Smooth muscle cell of the brain vasculature (primary cell): ENCODE measurements around the gene FRMPD4.
"Not testable (repeated sequence)": the region's sequence is repeated elsewhere in the genome, so short reads cannot be mapped to it uniquely, and the experiment has no call there.

Source experiments
- DNase-seq: peaks from one replicate; pipeline ENCODE4 v3.0.0-alpha.2; 2012; ENCODE audit warnings: low read depth, low spot score

Gene FRMPD4

GRCh38 chrX:12515384-12515783, 377.1 kb downstream of the FRMPD4 start:
- not testable (repeated sequence) for DNase-seq

GRCh38 chrX:12526306-12526705, 388.0 kb downstream of the FRMPD4 start:
- no peak for DNase-seq

GRCh38 chrX:12538096-12538495, 399.8 kb downstream of the FRMPD4 start:
- not testable (repeated sequence) for DNase-seq

GRCh38 chrX:12542251-12542650, 404.0 kb downstream of the FRMPD4 start:
- not testable (repeated sequence) for DNase-seq

DNA sequence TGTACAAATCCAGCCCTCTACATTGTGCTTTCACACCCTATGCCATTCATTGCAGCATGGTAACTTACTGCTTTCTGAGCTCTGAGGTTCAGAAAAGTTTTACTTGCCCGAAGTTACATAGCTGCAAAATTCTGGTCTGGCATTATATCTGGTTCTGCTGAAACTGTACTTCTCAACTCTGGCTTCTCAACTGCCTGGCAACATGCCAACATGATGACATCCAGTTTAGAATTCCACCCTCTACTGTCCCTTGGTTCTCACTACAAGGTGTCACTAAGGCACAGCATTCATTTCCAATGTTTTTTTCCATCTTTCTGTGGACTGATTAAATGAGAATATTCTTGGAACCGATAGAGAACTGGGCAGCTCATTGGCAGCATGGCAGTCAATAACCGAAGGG, 410.1 kb downstream of the FRMPD4 start:
- DNase-seq = no peak

DNA sequence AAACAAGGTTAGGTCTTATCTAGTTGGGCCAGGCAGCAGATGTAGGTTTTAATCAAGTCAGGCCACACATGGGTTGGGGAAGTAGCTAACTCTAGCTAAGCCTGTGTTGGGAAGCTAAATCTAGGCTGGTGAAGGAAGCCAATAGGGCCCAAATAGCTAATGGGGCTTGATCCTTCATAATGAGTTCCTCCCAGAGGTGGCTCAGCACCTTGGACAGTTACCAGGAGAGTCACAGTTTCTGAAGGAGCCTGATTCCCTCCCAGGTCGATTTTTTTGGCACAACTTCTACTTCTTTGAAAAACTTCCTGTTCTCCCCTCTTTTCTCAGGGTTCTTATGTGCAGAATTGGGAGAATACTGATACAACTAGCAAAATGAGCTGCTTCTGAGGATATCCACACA, 410.5 kb downstream of the FRMPD4 start:
- DNase-seq = no peak

DNA sequence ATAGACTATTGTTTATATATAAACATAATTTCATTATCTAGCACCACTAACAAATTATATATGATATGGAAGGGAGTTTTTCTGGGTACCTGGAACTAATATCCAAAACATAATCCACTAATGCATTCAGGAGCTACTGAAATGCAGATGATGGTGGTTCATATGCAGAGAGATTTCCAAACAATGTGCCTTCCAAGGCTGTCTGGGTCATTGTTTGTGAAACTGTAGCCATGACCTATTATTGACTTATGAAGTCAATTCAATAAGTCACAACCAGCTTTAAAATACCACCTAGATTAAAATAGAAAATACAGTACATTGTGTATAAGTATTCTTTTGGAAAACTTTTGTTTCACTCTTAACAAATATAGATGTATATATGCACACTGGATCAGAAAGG, 415.9 kb downstream of the FRMPD4 start:
- DNase-seq = no peak

GRCh38 chrX:12563121-12563520, 424.8 kb downstream of the FRMPD4 start:
- no peak for DNase-seq

DNA sequence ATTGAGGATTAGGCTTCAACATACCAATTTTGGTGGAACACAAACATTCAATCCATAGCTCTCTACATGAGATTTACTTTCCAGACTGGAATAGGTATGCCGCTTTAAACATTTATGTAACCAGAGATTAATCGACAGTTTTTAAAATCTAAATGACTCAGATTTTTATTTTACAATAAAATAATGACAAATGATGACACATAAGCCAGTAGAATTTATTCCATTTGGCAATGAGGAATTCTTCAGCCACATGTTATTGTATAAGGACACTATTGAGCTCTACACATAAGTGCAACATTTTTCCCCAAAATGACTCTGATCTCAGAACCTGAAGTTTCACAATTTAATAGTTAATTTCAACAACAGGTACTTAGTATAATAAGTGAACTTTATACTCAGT, 425.9 kb downstream of the FRMPD4 start:
- DNase-seq = no peak

DNA sequence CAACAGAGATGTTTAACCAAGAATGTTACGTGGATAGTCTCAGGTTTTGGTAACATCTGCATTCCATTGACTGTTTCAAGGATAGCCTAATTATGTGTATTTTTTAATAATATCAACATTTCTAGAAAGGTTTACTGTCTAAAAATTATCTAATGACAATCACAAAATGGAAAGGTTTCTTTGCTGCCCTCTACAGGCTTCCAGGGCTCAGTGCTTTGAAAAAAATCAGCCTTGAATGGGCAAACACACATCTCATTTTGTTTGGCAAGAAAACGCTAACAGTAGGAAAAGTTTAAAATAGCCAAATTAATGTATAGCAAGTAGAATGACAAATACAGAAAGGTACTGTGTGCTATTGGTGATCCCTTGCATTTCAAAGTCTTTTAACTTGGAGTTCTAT, 429.6 kb downstream of the FRMPD4 start:
- no peak for DNase-seq

DNA sequence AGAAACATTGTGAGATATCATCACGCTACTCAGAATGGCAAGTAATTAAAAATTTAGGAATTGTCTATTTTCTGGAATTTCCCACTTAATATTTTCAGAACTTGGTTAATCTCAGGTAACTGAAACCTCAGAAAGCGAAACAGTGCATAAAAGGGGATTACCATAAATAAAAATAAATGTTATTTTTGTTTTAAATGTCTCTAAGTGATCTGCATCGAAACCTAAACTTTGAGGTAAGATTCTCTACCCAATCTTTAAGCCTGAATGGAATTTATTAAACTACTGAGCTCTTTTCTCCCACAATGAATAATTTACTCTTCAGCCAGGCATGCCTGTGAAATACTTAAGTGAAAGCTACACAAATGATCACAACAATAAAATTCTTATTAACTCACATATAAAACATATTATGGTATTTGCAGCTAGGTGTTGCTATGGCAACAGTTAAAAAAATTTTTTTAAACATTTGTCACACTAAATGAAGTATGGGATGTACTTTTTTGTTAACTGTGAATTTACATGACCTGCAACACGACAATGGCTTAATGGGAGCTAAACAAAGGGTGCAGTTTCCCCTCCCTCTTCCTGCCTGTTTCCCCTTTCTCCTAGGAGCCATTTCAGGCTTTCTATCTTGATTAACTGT, 432.7 kb downstream of the FRMPD4 start:
- DNase-seq = no peak

GRCh38 chrX:12579311-12579710, 441.0 kb downstream of the FRMPD4 start:
- DNase-seq = no peak

DNA sequence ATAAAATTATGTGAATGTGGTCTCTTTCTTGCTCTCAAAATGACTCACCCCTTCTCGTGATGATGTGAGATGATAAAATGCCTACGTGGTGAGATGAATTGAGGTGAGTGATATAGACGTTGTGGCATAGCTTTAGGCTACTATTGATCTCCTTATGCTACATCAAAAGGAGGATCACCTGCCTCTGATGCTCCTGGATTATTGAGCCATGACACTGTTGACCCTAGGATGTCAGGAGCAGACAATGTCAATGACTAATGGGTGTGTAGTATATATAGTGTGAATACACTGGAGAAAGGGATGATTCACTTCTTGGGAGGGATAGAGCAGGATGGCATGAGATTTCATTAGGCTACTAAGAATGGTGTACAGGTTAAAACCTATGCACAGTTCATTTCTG, 442.3 kb downstream of the FRMPD4 start:
- DNase-seq = no peak

DNA sequence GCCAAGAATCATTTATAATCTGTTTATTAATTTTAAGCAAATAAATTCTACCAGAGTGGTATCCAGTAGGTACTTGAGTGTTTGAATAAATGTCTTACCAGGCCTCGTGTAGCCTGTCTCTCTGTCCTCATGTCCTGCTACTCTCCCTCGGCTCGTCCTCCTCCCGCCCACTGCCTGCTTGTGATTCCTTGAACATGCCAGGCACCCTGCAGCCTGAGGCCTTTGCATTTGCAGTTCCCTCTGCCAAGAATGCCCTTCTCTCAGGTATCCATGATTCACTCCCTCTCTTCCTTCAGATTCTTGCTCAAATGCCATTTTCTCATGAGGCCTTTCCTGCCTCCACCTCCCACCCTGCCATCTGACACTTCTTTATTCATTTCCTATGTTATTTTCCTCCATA, 443.3 kb downstream of the FRMPD4 start:
- DNase-seq = no peak

DNA sequence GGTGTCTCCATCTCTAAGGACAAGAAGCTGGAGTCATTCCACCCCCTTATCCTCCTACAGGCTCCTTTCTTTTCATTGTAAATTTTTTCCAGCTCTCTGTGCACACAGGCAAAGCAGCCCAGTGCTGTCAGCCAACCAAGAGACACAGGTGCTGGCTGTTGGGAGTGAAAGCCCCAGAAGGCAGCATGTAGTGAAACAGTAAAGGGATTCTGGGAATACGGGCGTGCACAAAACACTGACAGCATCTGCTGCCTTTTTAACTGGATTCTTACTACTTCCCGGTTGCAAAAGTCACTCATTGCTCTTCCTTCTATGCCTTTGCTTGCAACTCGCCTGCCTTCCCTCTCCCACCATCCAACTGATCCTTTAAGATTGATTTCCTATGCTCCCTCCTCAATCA, 444.4 kb downstream of the FRMPD4 start:
- DNase-seq = no peak

DNA sequence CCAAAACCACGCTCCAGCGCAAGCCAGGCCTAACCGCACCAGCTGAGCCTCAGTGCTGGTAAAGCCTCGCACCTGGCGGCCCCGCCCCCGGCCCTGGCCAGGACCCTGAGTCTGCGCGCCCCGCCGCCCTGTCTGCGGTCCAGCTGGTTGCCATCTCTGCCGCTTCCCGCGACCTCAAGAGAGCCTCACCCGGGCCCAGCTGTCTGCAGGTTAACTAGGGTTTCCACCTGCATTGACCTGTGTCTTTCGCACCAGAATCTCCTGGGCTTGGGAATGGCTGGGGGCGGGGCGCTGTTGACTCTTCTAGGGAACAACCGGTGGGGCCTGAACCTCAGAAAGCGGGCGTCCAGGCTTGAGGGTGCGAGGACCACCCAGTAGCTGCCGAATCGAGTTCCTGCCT, 445.3 kb downstream of the FRMPD4 start:
- DNase-seq = no peak

GRCh38 chrX:12595720-12596119, 457.4 kb downstream of the FRMPD4 start:
- no peak for DNase-seq

DNA sequence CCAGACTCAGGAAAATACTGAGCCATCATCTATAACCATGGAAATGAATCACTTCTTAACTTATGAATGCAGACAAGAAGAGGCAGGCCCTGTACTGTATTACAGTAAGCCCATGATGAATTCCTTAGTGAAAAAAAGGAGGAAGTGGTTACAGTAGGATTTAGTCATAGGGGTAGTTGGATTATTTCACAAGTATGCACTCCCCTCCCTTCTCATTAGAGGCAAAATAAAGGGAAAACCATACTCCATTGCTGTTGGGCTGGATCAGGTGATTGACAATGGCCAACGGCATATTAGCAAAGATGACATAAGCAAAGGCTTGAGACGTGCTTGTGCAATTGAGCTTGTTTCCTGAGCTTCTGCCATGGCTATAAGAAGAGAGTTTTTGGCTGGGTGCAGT, 471.8 kb downstream of the FRMPD4 start:
- no peak for DNase-seq

DNA sequence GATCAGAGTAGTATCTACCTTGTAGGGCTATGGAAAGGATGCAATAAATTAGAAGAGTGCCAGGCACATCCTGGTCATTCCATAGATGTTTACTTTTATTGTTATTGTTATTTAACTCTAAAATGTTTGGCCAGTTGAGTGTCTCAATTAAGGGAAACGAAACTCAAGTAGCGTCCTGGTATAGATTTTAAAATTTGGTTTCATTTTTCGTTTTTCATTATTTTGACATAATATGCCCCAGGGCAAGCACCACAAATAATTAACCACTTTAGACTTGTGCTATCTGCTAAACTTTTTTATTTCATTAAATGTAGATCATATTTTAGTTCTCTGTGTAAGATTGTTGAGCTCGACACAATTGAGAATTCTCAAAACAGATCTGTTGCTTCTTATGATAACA, 473.2 kb downstream of the FRMPD4 start:
- DNase-seq = no peak

DNA sequence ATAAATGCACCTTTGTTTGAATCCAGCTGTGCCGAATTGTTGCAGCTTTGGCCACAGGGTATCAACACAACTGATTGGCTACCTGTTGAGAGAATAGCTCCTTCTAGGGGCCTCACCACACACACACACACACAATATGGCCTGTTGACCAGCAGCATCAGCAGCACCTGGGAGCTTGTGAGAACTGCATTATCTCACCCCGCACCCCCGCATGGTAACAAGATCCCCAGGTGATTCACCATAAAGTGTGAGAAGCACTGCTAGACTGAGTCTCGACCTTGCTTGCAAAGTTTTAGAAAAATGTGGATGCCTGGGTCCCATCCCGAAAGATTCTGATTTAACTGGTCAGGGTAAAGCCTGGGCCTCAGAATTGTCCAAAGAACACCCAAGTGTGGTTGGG, 476.0 kb downstream of the FRMPD4 start:
- DNase-seq = no peak

DNA sequence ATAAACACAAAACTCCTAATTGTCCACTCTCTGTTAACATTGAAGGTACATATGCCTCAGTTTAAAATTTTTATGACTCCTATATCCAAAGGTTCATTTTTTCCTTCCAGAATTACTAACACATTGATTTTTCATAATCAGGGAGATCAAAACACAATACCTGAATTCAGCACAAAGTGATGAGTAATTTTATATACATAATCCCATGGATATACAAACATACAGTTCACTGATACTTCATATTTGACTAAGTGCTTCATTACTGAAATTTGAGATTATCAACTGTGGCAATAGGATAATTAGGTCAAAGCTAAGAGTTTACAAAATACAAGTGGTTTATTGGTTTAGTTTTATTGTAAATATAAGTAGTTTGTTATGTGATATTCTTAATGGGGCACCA, 476.8 kb downstream of the FRMPD4 start:
- no peak for DNase-seq

GRCh38 chrX:12617241-12617640, 479.0 kb downstream of the FRMPD4 start:
- no peak for DNase-seq

DNA sequence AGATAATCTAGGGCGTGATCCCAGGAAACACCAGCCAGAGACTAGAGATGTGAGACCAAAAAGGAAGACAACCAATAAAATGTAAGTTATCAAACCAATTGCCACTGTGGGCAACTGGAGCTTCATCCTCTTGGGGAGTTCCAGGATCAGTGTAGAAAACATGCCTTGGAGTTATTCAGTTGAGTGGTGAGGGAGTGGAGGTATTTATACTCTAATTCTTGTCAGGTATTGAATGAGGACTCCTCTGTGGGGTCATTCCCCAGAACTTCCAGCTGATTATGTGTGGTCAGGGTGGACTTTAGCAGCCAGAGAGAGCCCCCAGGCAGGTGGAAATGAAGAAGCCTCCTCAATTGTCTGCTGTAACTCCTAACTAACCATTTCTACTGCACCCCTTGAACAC, 509.0 kb downstream of the FRMPD4 start:
- no peak for DNase-seq

DNA sequence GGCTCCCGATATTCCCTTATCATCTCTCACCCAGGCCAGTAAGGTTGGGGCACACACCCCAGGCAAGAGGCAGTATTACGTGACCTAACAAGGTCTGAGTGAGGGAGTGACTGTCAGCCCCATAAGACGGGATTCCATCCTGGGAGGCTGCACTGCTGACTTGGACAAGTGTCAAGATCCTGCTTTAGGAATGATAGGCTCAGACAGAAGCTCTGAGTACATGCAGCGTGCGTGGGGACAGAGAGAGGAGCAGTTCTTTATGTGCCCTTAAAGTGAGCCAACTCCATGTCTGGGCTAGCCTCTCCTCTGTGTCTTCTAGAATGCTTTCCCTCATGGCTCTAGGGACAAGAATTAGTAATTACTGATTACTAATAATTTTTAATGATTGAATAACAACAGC, 510.7 kb downstream of the FRMPD4 start:
- no peak for DNase-seq
